ENCODE results near the gene ZC3H18. TPM values are rescaled to one million over a fixed set of nuclear protein-coding genes. Genes with fewer than 3 reads are reported as not detected.
A peak's percentile ranks its signal among the peaks of the same experiment; 100 is the strongest.

Gene ZC3H18
- total RNA-seq, 4 donors from 2014 or later: 10.6 to 25.6 (median 17.8) TPM

GRCh38 chr16:88533381-88533917 is 36.8 kb upstream of the ZC3H18 start:
- no peak for ATAC-seq (ENCODE audit: low FRiP score)
- no peak for TF ChIP-seq CTCF (IDR thresholded peaks at IDR 0.05)
- no peak for DNase-seq (ENCODE audit: low spot score)

GRCh38 chr16:88533932-88534637 is 36.1 kb upstream of the ZC3H18 start:
- ATAC-seq (ENCODE audit: low FRiP score) (peak; percentile 55), DNase-seq (ENCODE audit: low spot score) (no peak)
- no peak for TF ChIP-seq CTCF (IDR thresholded peaks at IDR 0.05)

GRCh38 chr16:88534638-88535190 is 35.5 kb upstream of the ZC3H18 start:
- ATAC-seq (ENCODE audit: low FRiP score): peak; percentile 24
- no peak for TF ChIP-seq CTCF (IDR thresholded peaks at IDR 0.05)
- DNase-seq (ENCODE audit: low spot score): no peak

GRCh38 chr16:88535191-88535856 is 34.9 kb upstream of the ZC3H18 start:
- DNase-seq (ENCODE audit: low spot score) (no peak), ATAC-seq (ENCODE audit: low FRiP score) (no peak)
- no peak for TF ChIP-seq CTCF (IDR thresholded peaks at IDR 0.05)

GRCh38 chr16:88535857-88536222 is 34.4 kb upstream of the ZC3H18 start:
- no peak for DNase-seq (ENCODE audit: low spot score)
- no peak for TF ChIP-seq CTCF (IDR thresholded peaks at IDR 0.05)
- no peak for ATAC-seq (ENCODE audit: low FRiP score)

GRCh38 chr16:88536510-88536909 is 33.7 kb upstream of the ZC3H18 start:
- TF ChIP-seq CTCF (IDR thresholded peaks at IDR 0.05): no peak
- no peak for DNase-seq (ENCODE audit: low spot score)

More at GRCh38 chr16:88536510-88536909, 33.7 kb upstream of the ZC3H18 start:
- ATAC-seq (ENCODE audit: low FRiP score): no peak

Data from omental fat pad (tissue), 4 donors.